Calu3 (cell line): ENCODE data around the gene GHR. TPM values are rescaled to one million over a fixed set of nuclear protein-coding genes. Genes with fewer than 3 reads are reported as not detected.

Source experiments
- BruUV-seq: library from RNA; stranded (reverse); fragments of 400-500 nt; replicated peaks from 2 replicates; lab custom pipeline; 2021; lab: Mats Ljungman, UMichigan
- CTCF ChIA-PET: fragments of 300-600 bp; sonication (Branson Sonifier 250); formaldehyde crosslinking; loops from one replicate; lab custom pipeline; 2022; ENCODE audit warnings: antibody characterized with exemption; lab: Charles Lee
- DNase-seq: peaks from one replicate; pipeline ENCODE4 v3.0.0; 2022
- H3K27ac Mint-ChIP-seq: one replicate; pipeline ENCODE4 v1.8.0; 2022; ENCODE audit warnings: mixed read lengths; ENCODE audit not compliant: unreplicated experiment
- H3K27me3 Mint-ChIP-seq: one replicate; pipeline ENCODE4 v1.8.0; 2022; ENCODE audit warnings: mixed read lengths; ENCODE audit not compliant: unreplicated experiment
- H3K36me3 Mint-ChIP-seq: one replicate; pipeline ENCODE4 v1.8.0; 2022; ENCODE audit warnings: mild to moderate bottlenecking, moderate library complexity, mixed read lengths; ENCODE audit not compliant: insufficient read depth, unreplicated experiment
- H3K4me1 Mint-ChIP-seq: one replicate; pipeline ENCODE4 v1.8.0; 2022; ENCODE audit warnings: mild to moderate bottlenecking, low read depth, mixed read lengths; ENCODE audit not compliant: unreplicated experiment
- H3K4me3 Mint-ChIP-seq: one replicate; pipeline ENCODE4 v1.8.0; 2022; ENCODE audit warnings: mild to moderate bottlenecking, low read depth, moderate library complexity, mixed read lengths; ENCODE audit not compliant: unreplicated experiment
- H3K9me3 Mint-ChIP-seq: one replicate; pipeline ENCODE4 v1.8.0; 2022; ENCODE audit warnings: low read depth, mixed read lengths; ENCODE audit not compliant: unreplicated experiment
- CTCF ChIP-seq: fragments of 200-600 bp; IDR thresholded peaks from one replicate; pipeline ENCODE4 v1.8.0; 2022; ENCODE audit warnings: antibody characterized with exemption; ENCODE audit not compliant: unreplicated experiment
- intact Hi-C: fragments of 100-400 bp; cut with micrococcal nuclease; formaldehyde crosslinking; loops from one replicate; pipeline ENCODE4 v1.10.0; 2022; ENCODE audit not compliant: unreplicated experiment
- total RNA-seq: library from RNA; stranded (reverse); gene quantifications from 2 replicates; pipeline ENCODE4 v1.2.3, GENCODE V29; 2022

The GHR gene
- total RNA-seq, 1 experiment from 2014 or later: 0.45 TPM

DNA sequence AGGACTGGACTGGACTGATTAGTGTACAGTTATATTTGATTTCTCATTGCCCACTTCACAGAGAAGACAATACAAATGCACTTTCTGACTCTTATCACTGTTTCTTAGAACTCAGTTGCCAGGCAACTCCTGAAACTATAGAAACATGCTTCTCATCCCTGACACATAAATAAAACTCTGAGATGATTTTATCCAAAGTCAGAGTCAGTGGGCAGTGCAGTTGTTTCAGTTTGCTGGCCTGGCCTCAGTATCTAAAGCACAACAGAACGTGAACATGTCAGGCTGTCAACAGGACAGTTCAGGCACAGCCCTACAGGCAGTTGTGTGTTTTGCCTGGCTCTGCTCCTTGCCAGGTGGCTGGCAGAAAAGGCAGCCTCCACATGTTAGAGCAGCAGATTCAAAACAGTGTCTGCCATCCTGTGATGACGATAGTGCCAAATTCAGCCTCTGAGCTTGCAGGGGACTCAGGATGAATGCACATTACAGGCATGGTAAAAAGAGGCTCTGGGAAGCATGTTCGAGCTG, 268.2 kb downstream of the GHR start:
- no TSS peak for BruUV-seq
- CTCF ChIA-PET: no interaction called here
- no peak for TF ChIP-seq CTCF
- no peak for DNase-seq
- Mint-ChIP-seq H3K9me3 (no peaks in the 10 kb centered on the region), H3K4me3 (no peak overlapping the region), H3K27ac (no peak overlapping the region), H3K4me1 (peaks cover 6% of the 10 kb centered on the region), H3K36me3 (no peaks in the 10 kb centered on the region), H3K27me3 (peaks cover 14% of the 10 kb centered on the region)
- intact Hi-C loops: no loop called here

DNA sequence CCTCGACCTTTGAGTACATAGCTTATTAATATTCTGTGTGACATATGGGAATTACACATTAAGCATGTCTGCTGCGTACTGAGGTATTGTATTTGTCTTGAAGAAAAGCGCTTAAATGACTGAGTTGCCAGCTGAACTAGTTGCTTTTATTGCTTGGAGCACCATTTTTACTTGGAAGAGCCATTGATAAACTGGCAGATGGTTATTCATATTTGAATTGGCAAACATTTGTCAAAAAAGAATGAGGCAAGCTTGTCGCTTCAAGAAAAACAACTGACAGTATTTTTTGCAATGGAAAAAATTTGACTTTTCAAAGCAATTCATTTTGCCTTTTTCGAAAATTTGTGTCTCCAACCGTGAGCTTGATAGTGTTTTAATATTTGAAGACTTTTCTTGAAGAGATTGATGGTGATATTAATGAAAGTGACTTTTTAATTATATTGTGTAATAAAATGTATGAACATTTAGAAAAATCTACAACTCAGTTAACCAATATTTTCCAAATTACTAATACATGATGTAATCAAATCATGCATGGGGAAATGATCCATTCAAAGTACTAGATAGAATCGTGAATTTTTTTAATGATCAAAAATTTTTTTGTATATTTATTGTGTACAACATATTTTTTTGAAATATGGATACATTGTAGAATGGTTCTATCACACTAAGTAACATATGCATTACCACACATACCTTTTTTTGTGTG, 278.3 kb downstream of the GHR start:
- Mint-ChIP-seq H3K9me3 (no peaks in the 10 kb centered on the region), H3K4me3 (no peak overlapping the region), H3K4me1 (no peaks in the 10 kb centered on the region), H3K27ac (no peak overlapping the region), H3K36me3 (no peaks in the 10 kb centered on the region), H3K27me3 (peaks cover 20% of the 10 kb centered on the region)
- no peak for DNase-seq
- intact Hi-C loops: no loop called here
- CTCF ChIA-PET: no interaction called here
- TF ChIP-seq CTCF: no peak
- BruUV-seq: no TSS peak

DNA sequence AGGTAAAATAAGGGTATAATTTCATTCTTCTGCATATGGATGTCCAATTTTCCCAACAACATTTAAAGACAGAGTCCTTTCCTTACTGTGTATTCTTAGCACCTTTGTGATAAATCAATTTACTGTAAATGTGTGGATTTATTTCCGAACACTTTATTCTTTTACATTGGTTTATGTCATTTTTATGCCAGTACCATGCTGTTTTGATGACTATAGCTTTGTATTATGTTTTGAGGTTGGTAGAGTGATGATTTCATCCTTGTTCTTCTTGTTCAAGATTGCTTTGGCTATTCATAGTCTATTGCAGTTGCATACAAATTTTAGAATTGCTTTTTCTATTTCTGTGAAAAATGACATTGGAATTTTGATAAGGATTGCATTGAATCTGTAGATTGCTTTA, 280.0 kb downstream of the GHR start:
- H3K27me3 Mint-ChIP-seq: peaks cover 4% of the 10 kb centered on the region
- no TSS peak for BruUV-seq
- H3K4me3 Mint-ChIP-seq: no peak overlapping the region
- DNase-seq: no peak
- no peaks in the 10 kb centered on the region for H3K4me1 Mint-ChIP-seq
- CTCF ChIA-PET: no interaction called here
- no peak for TF ChIP-seq CTCF
- no peaks in the 10 kb centered on the region for H3K9me3 Mint-ChIP-seq
- intact Hi-C loops: no loop called here
- H3K27ac Mint-ChIP-seq: no peak overlapping the region
- H3K36me3 Mint-ChIP-seq: no peaks in the 10 kb centered on the region

- Mint-ChIP-seq H3K36me3 (no peaks in the 10 kb centered on the region), H3K27ac (no peak overlapping the region), H3K4me1 (no peaks in the 10 kb centered on the region), H3K27me3 (no peaks in the 10 kb centered on the region), H3K9me3 (no peaks in the 10 kb centered on the region), H3K4me3 (no peak overlapping the region)
- CTCF ChIA-PET: no interaction called here
- BruUV-seq: no TSS peak
- intact Hi-C loops: no loop called here
- no peak for TF ChIP-seq CTCF
- no peak for DNase-seq
Observed at GRCh38 chr5:42715785-42716184, 292.5 kb downstream of the GHR start.
